HG03135 (cell line): Measurements from ENCODE around the gene TBXAS1.
A peak's percentile ranks its signal among the peaks of the same experiment; 100 is the strongest.
"Not testable (repeated sequence)": the region's sequence is repeated elsewhere in the genome, so short reads cannot be mapped to it uniquely, and the experiment has no call there.

Experiments
- ATAC-seq: cut with Tn5 transposase; IDR thresholded peaks from one replicate; pipeline ENCODE4 v1.9.1; 2021; ENCODE audit warnings: mild to moderate bottlenecking, moderate library complexity; ENCODE audit not compliant: unreplicated experiment

Gene TBXAS1

GRCh38 chr7:139886899-139887298 is 57.8 kb downstream of the TBXAS1 start:
- ATAC-seq: no peak

GRCh38 chr7:139887992-139888481 is 59.0 kb downstream of the TBXAS1 start:
- ATAC-seq: no peak

GRCh38 chr7:139889186-139889871 is 60.3 kb downstream of the TBXAS1 start:
- no peak for ATAC-seq

- ATAC-seq: no peak
Observed at GRCh38 chr7:139893461-139893860, 64.4 kb downstream of the TBXAS1 start.

GRCh38 chr7:139893999-139894398 is 64.9 kb downstream of the TBXAS1 start:
- ATAC-seq: peak; percentile 68

- ATAC-seq: no peak
Observed at GRCh38 chr7:139895141-139895829, 66.2 kb downstream of the TBXAS1 start.

- ATAC-seq: no peak
Observed at GRCh38 chr7:139896288-139896687, 67.2 kb downstream of the TBXAS1 start.

GRCh38 chr7:139896831-139897230 is 67.8 kb downstream of the TBXAS1 start:
- no peak for ATAC-seq

- ATAC-seq: no peak
Observed at GRCh38 chr7:139897422-139898090, 68.5 kb downstream of the TBXAS1 start.

- no peak for ATAC-seq
Observed at GRCh38 chr7:139898483-139898882, 69.4 kb downstream of the TBXAS1 start.

- no peak for ATAC-seq
Observed at GRCh38 chr7:139899328-139899955, 70.4 kb downstream of the TBXAS1 start.

- no peak for ATAC-seq
Observed at GRCh38 chr7:139900326-139900725, 71.3 kb downstream of the TBXAS1 start.

- ATAC-seq: no peak
Observed at GRCh38 chr7:139901056-139901795, 72.2 kb downstream of the TBXAS1 start.

GRCh38 chr7:139901901-139902300 is 72.8 kb downstream of the TBXAS1 start:
- no peak for ATAC-seq

- no peak for ATAC-seq
Observed at GRCh38 chr7:139902436-139903102, 73.5 kb downstream of the TBXAS1 start.

GRCh38 chr7:139903103-139903477 is 74.0 kb downstream of the TBXAS1 start:
- ATAC-seq: not testable (repeated sequence)

- ATAC-seq: no peak
Observed at GRCh38 chr7:139906879-139907278, 77.8 kb downstream of the TBXAS1 start.

- no peak for ATAC-seq
Observed at GRCh38 chr7:139908792-139909191, 79.7 kb downstream of the TBXAS1 start.

- no peak for ATAC-seq
Observed at GRCh38 chr7:139909379-139910050, 80.5 kb downstream of the TBXAS1 start.
